CD4-positive, CD25-positive, alpha-beta regulatory T cell (primary cell): Measurements from ENCODE around the gene HDAC4. TPM values are rescaled to one million over a fixed set of nuclear protein-coding genes. Genes with fewer than 3 reads are reported as not detected.

Experiments used
- ATAC-seq, 2 donors: fragments of 150-1000 bp; cut with Tn5 transposase; one replicate each; pipeline ENCODE4 v1.10.0; 2021; ENCODE audit warnings: low read depth in 2 of 2, moderate number of reproducible peaks in 2 of 2, moderate library complexity in 1 of 2
- DNase-seq, 3 donors: peaks; one replicate each; pipeline versions ENCODE4 v3.0.0 to v3.0.0-alpha.2; 2012 to 2022; ENCODE audit warnings: mixed read lengths in 1 of 3
- H3K27ac ChIP-seq: one replicate; pipeline ENCODE4 v1.7.0; 2013; ENCODE audit warnings: mild to moderate bottlenecking, low read length; ENCODE audit not compliant: insufficient read depth, poor library complexity, severe bottlenecking
- H3K27me3 ChIP-seq: one replicate; pipeline ENCODE4 v1.7.0; 2013; ENCODE audit warnings: low read length; ENCODE audit not compliant: control insufficient read depth, insufficient read depth
- H3K36me3 ChIP-seq: one replicate; pipeline ENCODE4 v1.7.0; 2013; ENCODE audit warnings: mild to moderate bottlenecking, low read length, moderate library complexity; ENCODE audit not compliant: control insufficient read depth, insufficient read depth
- H3K4me1 ChIP-seq: 2 replicates; pipeline ENCODE4 v1.7.0; 2013; ENCODE audit warnings: mild to moderate bottlenecking, low read length; ENCODE audit not compliant: insufficient read depth, control insufficient read depth, poor library complexity, severe bottlenecking
- H3K4me3 ChIP-seq: one replicate; pipeline ENCODE4 v1.7.0; 2013; ENCODE audit warnings: low read depth, mild to moderate bottlenecking, low read length, moderate library complexity
- H3K9me3 ChIP-seq, 2 experiments: 1 replicate in 1 of 2; 2 replicates in 1 of 2; pipeline ENCODE4 v1.7.0; 2013; ENCODE audit warnings: low read length in 2 of 2, mild to moderate bottlenecking in 1 of 2, moderate library complexity in 1 of 2; ENCODE audit not compliant: control insufficient read depth in 2 of 2
- H3K27ac Mint-ChIP-seq, 3 donors: one replicate each; pipeline ENCODE4 v1.8.0; 2020 to 2022; ENCODE audit warnings: mild to moderate bottlenecking in 3 of 3, mixed read lengths in 3 of 3, moderate library complexity in 2 of 3
- H3K27me3 Mint-ChIP-seq: one replicate; pipeline ENCODE4 v1.8.0; 2022; ENCODE audit warnings: mild to moderate bottlenecking, mixed read lengths
- H3K36me3 Mint-ChIP-seq: one replicate; pipeline ENCODE4 v1.8.0; 2020; ENCODE audit warnings: mixed read lengths
- H3K4me1 Mint-ChIP-seq, 4 donors: one replicate each; pipeline ENCODE4 v1.8.0; 2020 to 2022; ENCODE audit warnings: mixed read lengths in 4 of 4, mild to moderate bottlenecking in 1 of 4
- H3K4me3 Mint-ChIP-seq, 4 donors: one replicate each; pipeline ENCODE4 v1.8.0; 2020 to 2022; ENCODE audit warnings: mild to moderate bottlenecking in 4 of 4, mixed read lengths in 4 of 4, moderate library complexity in 3 of 4
- H3K9me3 Mint-ChIP-seq, 7 donors: one replicate each; pipeline ENCODE4 v1.8.0; 2020 to 2022; ENCODE audit warnings: mixed read lengths in 7 of 7, mild to moderate bottlenecking in 3 of 7, moderate library complexity in 2 of 7
- polyA plus RNA-seq, 4 donors: library from polyadenylated mRNA; unstranded; fragments of 300-500 nt; fragmentation: Illumina TruSeq; gene quantifications; one replicate each; pipeline ENCODE4 v1.2.3, GENCODE V29; 2021
- total RNA-seq: library from RNA; stranded (reverse); gene quantifications from one replicate; pipeline ENCODE4 v1.2.3, GENCODE V29; 2022

HDAC4 gene
- total and polyA plus RNA-seq, 5 donors from 2014 or later, result 6.5 to 118 (median 8.6) TPM

DNA sequence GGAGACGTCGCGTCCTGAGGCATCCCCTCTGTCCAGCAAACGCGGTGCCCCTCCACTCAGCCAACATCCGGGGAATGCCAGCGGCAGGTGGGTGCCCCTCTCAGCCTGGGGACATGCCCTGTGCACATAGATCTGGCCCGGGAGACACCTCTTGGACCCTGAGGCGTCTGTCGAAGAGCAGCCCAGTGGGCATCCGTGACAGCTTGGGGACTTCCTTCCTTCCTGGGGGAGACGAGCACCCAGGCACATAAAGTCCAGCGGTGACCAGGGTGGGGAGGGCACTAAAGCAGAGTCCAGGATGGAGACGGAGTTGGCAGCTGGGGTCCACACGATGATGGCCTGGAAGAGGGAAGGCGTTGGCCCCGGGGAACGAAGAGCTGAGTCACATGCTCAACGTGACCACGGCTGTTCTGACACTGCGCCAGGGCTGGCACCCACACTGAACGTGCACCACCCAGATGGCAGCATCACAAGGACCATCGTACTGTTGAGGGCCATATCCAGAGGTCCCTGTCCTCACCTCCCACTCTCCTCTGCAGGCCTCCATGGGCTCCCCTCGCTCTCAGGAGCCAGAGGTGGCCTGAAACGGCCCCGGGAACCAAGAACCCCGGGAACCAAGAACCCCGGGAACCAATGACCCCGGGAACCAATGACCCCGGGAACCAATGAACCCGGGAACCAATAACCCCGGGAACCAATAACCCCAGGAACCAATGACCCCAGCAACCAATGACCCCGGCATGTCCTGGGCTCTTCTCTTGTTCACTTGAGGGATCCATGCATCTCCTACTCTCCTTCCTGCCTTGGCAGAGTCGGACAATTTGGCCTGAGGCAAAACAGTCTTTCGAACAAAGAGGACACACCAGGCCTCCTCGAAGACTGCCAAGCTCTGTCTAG is 22.6 kb downstream of the HDAC4 start:
- no peak overlapping the region for H3K27ac ChIP-seq
- H3K9me3 Mint-ChIP-seq, result no peaks in the 10 kb centered on the region
- no peak for ATAC-seq
- no peak for DNase-seq
- peak overlapping the region in 2 of 3 donors; percentile 25 to 87 for H3K27ac Mint-ChIP-seq
- no peaks in the 10 kb centered on the region for H3K9me3 ChIP-seq
- H3K4me1 ChIP-seq, result peaks cover 20% of the 10 kb centered on the region
- H3K4me1 Mint-ChIP-seq, result peaks cover 8 to 31% (median 16%) of the 10 kb centered on the region in 4 donors
- H3K27me3 ChIP-seq, result no peaks in the 10 kb centered on the region
- H3K4me3 ChIP-seq, result no peak overlapping the region
- H3K27me3 Mint-ChIP-seq, result no peaks in the 10 kb centered on the region
- peaks cover 4% of the 10 kb centered on the region for H3K36me3 Mint-ChIP-seq
- H3K36me3 ChIP-seq, result no peaks in the 10 kb centered on the region
- H3K4me3 Mint-ChIP-seq, result no peak overlapping the region

DNA sequence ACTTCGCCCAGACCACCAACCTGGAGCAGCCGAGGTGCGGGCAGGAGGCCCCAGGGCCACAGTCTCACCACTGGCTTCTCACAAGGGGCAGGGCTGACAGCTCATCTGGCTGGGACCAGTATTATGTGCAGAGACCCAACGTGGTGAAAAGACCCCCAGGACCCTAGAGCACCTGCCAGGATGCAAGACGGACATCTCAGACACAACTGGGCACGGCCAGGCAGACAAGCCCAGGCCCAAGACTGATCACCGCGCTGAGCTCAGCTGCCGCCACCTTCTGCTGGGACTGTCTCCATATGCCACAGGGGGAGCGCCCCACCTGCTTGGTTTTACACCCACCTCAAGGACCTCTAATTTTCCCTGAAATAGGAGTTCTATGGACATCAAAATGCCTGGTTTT is 23.2 kb downstream of the HDAC4 start:
- no peak for ATAC-seq
- DNase-seq, result no peak
- Histone ChIP-seq H3K27ac (no peak overlapping the region), H3K4me1 (peaks cover 20% of the 10 kb centered on the region), H3K9me3 (no peaks in the 10 kb centered on the region), H3K36me3 (no peaks in the 10 kb centered on the region), H3K27me3 (no peaks in the 10 kb centered on the region), H3K4me3 (no peak overlapping the region)
- no peaks in the 10 kb centered on the region for H3K9me3 Mint-ChIP-seq
- H3K27me3 Mint-ChIP-seq, result no peaks in the 10 kb centered on the region
- H3K36me3 Mint-ChIP-seq, result peaks cover 4% of the 10 kb centered on the region
- peaks cover 8 to 28% (median 16%) of the 10 kb centered on the region in 4 donors for H3K4me1 Mint-ChIP-seq
- peak overlapping the region in 1 of 4 donors; percentile 41 for H3K4me3 Mint-ChIP-seq
- peak overlapping the region in 2 of 3 donors; percentile 59 to 67 for H3K27ac Mint-ChIP-seq

DNA sequence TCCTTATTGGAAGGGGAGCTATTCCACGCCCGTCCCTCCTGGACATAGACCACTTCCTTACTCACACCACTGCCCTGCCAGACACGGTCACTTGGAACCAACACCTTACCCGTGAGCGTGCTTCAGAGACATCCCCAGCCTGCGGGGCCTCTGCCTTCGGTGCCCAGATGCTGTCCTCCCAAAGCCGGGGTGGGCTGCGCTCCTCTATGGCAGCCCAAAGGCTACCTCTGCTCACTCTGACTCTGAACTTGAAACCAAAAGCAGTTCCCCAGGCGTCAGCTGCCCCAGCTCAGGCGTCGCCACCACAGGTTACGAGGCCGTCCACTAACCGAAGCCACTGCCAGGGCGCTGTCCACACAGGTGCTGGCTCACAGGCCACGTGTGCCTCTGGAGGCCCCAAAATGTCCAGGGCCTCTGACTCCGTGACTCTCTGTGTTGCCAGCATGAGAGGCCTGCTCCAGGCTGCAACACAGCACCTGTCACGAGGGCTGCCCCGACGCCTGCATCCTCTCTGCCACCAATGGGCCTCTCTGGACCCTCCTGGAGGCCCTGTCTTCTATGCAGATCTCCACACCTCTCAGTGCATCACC is 23.8 kb downstream of the HDAC4 start:
- no peak overlapping the region for H3K27ac ChIP-seq
- peaks cover 4% of the 10 kb centered on the region for H3K36me3 Mint-ChIP-seq
- H3K27me3 ChIP-seq, result no peaks in the 10 kb centered on the region
- no peaks in the 10 kb centered on the region for H3K9me3 Mint-ChIP-seq
- ATAC-seq, result no peak
- no peak overlapping the region for H3K4me3 ChIP-seq
- H3K4me1 ChIP-seq, result peaks cover 20% of the 10 kb centered on the region
- H3K4me3 Mint-ChIP-seq, result peak overlapping the region in 1 of 4 donors; percentile 41
- DNase-seq, result no peak
- H3K36me3 ChIP-seq, result no peaks in the 10 kb centered on the region
- peaks cover 8 to 23% (median 15%) of the 10 kb centered on the region in 4 donors for H3K4me1 Mint-ChIP-seq
- peak overlapping the region in 2 of 3 donors; percentile 59 to 67 for H3K27ac Mint-ChIP-seq
- no peaks in the 10 kb centered on the region for H3K9me3 ChIP-seq
- no peaks in the 10 kb centered on the region for H3K27me3 Mint-ChIP-seq

DNA sequence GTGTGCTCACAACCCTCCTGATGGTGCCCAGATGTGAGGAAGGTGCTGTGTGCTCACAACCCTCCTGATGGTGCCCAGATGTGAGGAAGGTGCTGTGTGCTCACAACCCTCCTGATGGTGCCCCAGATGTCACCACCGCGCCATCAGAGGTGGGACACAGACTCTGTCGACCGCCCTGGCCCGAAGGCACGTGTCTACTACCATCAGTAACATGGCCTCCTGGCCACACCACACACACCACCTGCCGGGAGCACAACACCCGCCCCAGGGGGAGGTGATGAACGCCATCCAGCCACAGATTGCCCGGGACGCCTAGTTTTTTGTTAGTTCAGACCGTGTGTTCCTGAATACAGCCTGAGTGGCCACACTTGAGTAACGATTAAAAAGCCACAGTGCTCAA is 24.5 kb downstream of the HDAC4 start:
- peak overlapping the region in 2 of 3 donors; percentile 46 to 67 for H3K27ac Mint-ChIP-seq
- no peaks in the 10 kb centered on the region for H3K9me3 Mint-ChIP-seq
- Histone ChIP-seq H3K27me3 (no peaks in the 10 kb centered on the region), H3K9me3 (no peaks in the 10 kb centered on the region), H3K36me3 (no peaks in the 10 kb centered on the region), H3K4me3 (no peak overlapping the region), H3K4me1 (peaks cover 16% of the 10 kb centered on the region), H3K27ac (no peak overlapping the region)
- H3K4me1 Mint-ChIP-seq, result peaks cover 8 to 16% (median 11%) of the 10 kb centered on the region in 4 donors
- H3K4me3 Mint-ChIP-seq, result no peak overlapping the region
- DNase-seq, result no peak
- ATAC-seq, result no peak
- H3K27me3 Mint-ChIP-seq, result no peaks in the 10 kb centered on the region
- H3K36me3 Mint-ChIP-seq, result peaks cover 4% of the 10 kb centered on the region

DNA sequence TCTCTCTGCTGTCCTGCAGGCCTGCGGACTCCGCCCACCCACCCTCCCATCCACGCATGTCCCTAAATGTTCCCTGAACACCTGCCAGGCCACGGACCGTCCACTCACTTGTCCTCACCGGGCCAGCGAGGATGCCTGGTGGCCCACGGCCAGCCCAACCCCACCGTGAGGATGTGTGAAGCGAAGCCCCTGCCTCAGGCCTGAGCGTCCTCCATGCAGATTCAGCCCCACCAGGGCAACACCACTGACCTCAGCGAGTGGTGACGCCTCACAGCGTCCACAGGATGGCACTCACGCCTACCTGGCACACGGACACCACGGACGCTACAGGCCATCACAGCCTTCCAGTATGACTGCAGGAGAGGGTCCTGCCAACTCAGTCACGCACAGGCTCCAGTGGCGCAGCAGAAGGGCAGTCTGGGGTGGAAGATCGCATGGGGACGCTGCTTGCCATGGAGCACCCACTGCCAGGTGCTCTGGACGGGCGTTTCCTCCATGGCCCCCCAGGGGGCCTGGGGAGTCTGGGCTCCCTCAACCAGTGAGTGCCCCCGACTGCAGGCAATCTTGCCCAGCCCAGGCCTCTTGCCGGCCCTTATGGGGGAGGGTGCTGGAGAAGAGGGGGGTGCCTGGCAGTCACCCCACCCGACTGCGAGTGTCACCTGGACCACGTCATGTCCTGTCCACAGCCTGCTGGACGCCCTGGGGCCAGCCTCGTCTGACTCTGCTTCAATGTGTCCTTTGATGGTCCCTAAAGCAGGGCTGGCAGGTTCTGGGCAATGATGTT is 25.4 kb downstream of the HDAC4 start:
- H3K4me3 Mint-ChIP-seq, result no peak overlapping the region
- no peak for DNase-seq
- H3K27me3 Mint-ChIP-seq, result no peaks in the 10 kb centered on the region

DNA sequence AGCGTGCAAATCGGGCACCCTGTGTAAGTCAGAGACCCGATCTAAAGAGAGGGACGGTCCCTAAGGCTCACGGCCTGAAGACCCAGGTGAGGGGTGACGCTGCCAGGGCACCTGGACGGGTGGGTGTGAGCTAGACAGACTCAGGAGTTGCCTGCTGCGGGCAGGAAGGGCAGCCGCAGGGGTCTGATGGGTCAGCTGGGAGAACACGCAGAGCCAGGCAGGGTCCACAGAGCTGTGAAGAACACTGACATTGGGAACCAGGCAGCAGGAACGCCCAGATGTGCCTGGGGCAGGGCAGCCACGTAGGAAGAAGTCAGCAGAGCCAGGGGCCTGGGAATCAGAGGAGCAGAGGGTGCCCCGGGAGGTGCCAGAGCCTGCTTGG is 25.9 kb downstream of the HDAC4 start:
- Mint-ChIP-seq H3K27ac (no peak overlapping the region), H3K4me3 (no peak overlapping the region), H3K4me1 (peaks cover under 1 to 10% (median 6%) of the 10 kb centered on the region in 4 donors), H3K9me3 (no peaks in the 10 kb centered on the region), H3K27me3 (no peaks in the 10 kb centered on the region), H3K36me3 (peaks cover 4% of the 10 kb centered on the region)
- Histone ChIP-seq H3K9me3 (no peaks in the 10 kb centered on the region), H3K27me3 (no peaks in the 10 kb centered on the region), H3K27ac (no peak overlapping the region), H3K4me1 (peaks cover 14% of the 10 kb centered on the region), H3K4me3 (no peak overlapping the region), H3K36me3 (no peaks in the 10 kb centered on the region)
- ATAC-seq, result no peak
- DNase-seq, result no peak

More for the DNA sequence above, 25.4 kb downstream of the HDAC4 start:
- Histone ChIP-seq H3K4me3 (no peak overlapping the region), H3K27me3 (no peaks in the 10 kb centered on the region), H3K9me3 (no peaks in the 10 kb centered on the region), H3K4me1 (peaks cover 13% of the 10 kb centered on the region), H3K27ac (no peak overlapping the region), H3K36me3 (no peaks in the 10 kb centered on the region)
- Mint-ChIP-seq H3K36me3 (peaks cover 4% of the 10 kb centered on the region), H3K9me3 (no peaks in the 10 kb centered on the region), H3K27ac (no peak overlapping the region), H3K4me1 (peaks cover 0 to 8% (median 4%) of the 10 kb centered on the region in 4 donors)
- no peak for ATAC-seq

DNA sequence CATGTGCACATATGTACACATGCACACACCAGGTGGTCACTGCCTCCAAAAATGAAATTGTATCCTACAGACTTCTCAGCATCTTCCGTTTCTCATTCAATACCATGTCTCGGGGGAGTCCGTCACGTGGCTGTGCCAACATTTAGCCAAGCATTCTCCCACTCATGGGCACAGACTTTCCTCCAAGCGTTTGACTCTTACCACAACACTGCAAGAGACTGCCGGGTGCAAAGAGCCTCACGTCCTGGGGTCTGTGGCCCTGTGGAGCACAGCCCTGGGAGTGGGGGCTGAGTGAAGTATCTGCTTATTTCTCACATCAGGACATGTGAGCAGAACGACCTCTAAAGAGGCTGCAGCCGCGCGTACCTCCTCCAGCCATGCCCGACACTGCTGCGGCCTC is 28.0 kb downstream of the HDAC4 start:
- Mint-ChIP-seq H3K9me3 (no peaks in the 10 kb centered on the region), H3K4me1 (peaks cover 3 to 13% (median 8%) of the 10 kb centered on the region in 4 donors)

More for the DNA sequence above, 28.0 kb downstream of the HDAC4 start:
- no peak overlapping the region for H3K27ac Mint-ChIP-seq
- ATAC-seq (no peak), DNase-seq (no peak)
- no peak overlapping the region for H3K27ac ChIP-seq
- H3K4me3 ChIP-seq, result no peak overlapping the region
- H3K4me3 Mint-ChIP-seq, result no peak overlapping the region
- H3K27me3 ChIP-seq, result no peaks in the 10 kb centered on the region
- H3K36me3 Mint-ChIP-seq, result peaks cover 9% of the 10 kb centered on the region
- H3K27me3 Mint-ChIP-seq, result no peaks in the 10 kb centered on the region
- H3K4me1 ChIP-seq, result peaks cover 24% of the 10 kb centered on the region
- H3K9me3 ChIP-seq, result no peaks in the 10 kb centered on the region
- no peaks in the 10 kb centered on the region for H3K36me3 ChIP-seq
